ENCODE results near the gene DLG3. TPM values are rescaled to one million over a fixed set of nuclear protein-coding genes. Genes with fewer than 3 reads are reported as not detected.

DLG3 gene
- total RNA-seq, 1 experiment from 2014 or later: 48.4 TPM

- ATAC-seq (no peak), DNase-seq (ENCODE audit: low read depth, low spot score) (no peak)
- Histone ChIP-seq H3K27me3 (ENCODE audit: insufficient read depth, low read length) (no peaks in the 10 kb centered on the region), H3K4me2 (ENCODE audit: low read length) (peak overlapping the region; percentile 7; the same call in 1 of the 2 replicates), H3K9ac (ENCODE audit: low read length) (no peak overlapping the region), H3K36me3 (ENCODE audit: control insufficient read depth in 1 of 2, insufficient read depth in 2 of 2, low read length in 2 of 2) (no peaks in the 10 kb centered on the region), H3K4me3 (replicated peaks in 1 of 2; ENCODE audit: low read depth in 1 of 2, low read length in 2 of 2) (no peak overlapping the region), H3K9me3 (ENCODE audit: control insufficient read depth in 1 of 2, insufficient read depth in 1 of 2, low read depth in 1 of 2, low read length in 2 of 2) (no peaks in the 10 kb centered on the region), H2AFZ (ENCODE audit: low read depth, low read length, poor library complexity, severe bottlenecking) (no peak overlapping the region), H3K79me2 (ENCODE audit: insufficient read depth, low read length) (no peaks in the 10 kb centered on the region), H4K20me1 (ENCODE audit: insufficient read depth) (no peaks in the 10 kb centered on the region), H3K27ac (ENCODE audit: low read depth, low read length) (no peak overlapping the region), H3K9me2 (ENCODE audit: insufficient read depth) (no peaks in the 10 kb centered on the region), H3K4me1 (ENCODE audit: control insufficient read depth in 1 of 2, insufficient read depth in 2 of 2, low read length in 2 of 2) (peaks cover 0 to 25% of the 10 kb centered on the region in 2 experiments; a peak in 2 of 4 replicates)
- no TSS peak for BruUV-seq (replicated peaks)
- ChIA-PET RAD21 (ENCODE audit: low non-redundant PET in 1 of 2, low total read pairs in 2 of 2, uncharacterized antibody in 2 of 2, unreplicated experiment in 2 of 2) (no interaction called here), CTCF (no interaction called here), POLR2A (no interaction called here)
- intact Hi-C loops (cut with micrococcal nuclease): no loop called here
- no peak for TF ChIP-seq EZH2 (IDR thresholded peaks at IDR 0.05)
- TF ChIP-seq REST (IDR thresholded peaks at IDR 0.05; ENCODE audit: low read depth): no peak
- no peak for TF ChIP-seq CBX3 (IDR thresholded peaks at IDR 0.05; ENCODE audit: low read depth)
- no peak for TF ChIP-seq EGR1 (IDR thresholded peaks at IDR 0.05; ENCODE audit: low read depth)
- TF ChIP-seq ATF3 (IDR thresholded peaks at IDR 0.05): no peak
- TF ChIP-seq POLR2AphosphoS5 (IDR thresholded peaks at IDR 0.05; ENCODE audit: low read depth, low read length): no peak
- TF ChIP-seq RAD21 (IDR thresholded peaks at IDR 0.05; ENCODE audit: low read depth): no peak
- TF ChIP-seq SIN3A (IDR thresholded peaks at IDR 0.05; ENCODE audit: low read depth): no peak
- TF ChIP-seq TCF7L2 (IDR thresholded peaks at IDR 0.05; ENCODE audit: borderline replicate concordance, extremely low read depth, insufficient read depth, insufficient read length): no peak
- TF ChIP-seq POLR2A (IDR thresholded peaks at IDR 0.05; ENCODE audit: borderline replicate concordance, extremely low read depth, insufficient read depth, insufficient read length): no peak
- no peak for TF ChIP-seq JUND (IDR thresholded peaks at IDR 0.05)
- TF ChIP-seq MAX (IDR thresholded peaks at IDR 0.05): no peak
Measured at GRCh38 chrX:70439016-70439415, 5.6 kb upstream of the DLG3 start.
